GM10266 (cell line): Measurements from ENCODE around the gene B4GALNT2.

Source experiments
- DNase-seq: peaks from one replicate; pipeline ENCODE4 v3.0.0; 2012; ENCODE audit errors: extremely low spot score
- TF ChIP-seq, protein P1 (sequence below): IDR thresholded peaks from 2 replicates; pipeline ENCODE4 v1.5.1; 2012; ENCODE audit warnings: mild to moderate bottlenecking, low read depth; ENCODE audit not compliant: control insufficient read depth, insufficient read depth; ENCODE audit errors: missing control alignments

Gene B4GALNT2

DNA sequence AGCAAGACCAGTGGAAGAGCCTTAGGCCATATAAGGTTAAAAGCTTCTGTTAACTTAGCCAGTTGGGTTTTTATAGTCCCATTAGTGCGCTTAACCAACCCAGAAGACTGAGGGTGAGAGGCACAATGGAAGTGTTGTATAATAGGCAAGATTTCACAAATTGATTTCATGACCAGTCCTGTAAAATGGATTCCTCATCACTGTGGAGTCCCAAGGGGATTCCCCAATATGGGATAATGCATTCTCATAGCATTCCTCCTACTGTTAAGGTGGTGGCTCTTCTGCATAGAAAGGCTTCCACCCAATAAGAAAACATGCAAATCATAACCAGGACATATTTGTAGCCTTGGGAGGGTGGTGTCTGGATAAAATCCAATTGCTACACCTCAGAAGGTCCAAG, 22.1 kb upstream of the B4GALNT2 start:
- TF ChIP-seq, protein P1, sequence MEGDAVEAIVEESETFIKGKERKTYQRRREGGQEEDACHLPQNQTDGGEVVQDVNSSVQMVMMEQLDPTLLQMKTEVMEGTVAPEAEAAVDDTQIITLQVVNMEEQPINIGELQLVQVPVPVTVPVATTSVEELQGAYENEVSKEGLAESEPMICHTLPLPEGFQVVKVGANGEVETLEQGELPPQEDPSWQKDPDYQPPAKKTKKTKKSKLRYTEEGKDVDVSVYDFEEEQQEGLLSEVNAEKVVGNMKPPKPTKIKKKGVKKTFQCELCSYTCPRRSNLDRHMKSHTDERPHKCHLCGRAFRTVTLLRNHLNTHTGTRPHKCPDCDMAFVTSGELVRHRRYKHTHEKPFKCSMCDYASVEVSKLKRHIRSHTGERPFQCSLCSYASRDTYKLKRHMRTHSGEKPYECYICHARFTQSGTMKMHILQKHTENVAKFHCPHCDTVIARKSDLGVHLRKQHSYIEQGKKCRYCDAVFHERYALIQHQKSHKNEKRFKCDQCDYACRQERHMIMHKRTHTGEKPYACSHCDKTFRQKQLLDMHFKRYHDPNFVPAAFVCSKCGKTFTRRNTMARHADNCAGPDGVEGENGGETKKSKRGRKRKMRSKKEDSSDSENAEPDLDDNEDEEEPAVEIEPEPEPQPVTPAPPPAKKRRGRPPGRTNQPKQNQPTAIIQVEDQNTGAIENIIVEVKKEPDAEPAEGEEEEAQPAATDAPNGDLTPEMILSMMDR, result no peak
- no peak for DNase-seq

DNA sequence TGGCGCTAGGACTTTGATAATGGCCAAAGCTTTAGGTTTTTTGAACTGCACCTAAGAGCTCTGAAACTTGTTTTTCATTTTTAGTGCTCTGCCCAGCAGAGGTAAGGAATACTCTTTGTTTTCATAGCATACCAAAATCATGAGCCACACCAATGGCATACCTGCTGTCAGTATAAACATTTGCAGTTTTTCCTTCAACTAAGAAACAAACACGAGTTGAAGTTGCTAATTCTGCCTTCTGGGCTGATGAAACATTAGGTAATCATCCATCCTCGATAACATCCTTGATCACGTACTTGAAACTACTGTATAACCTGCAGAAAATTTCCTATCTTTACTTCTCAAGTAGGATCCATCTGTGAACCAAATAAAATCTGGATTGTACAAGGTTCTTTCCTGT, 20.6 kb upstream of the B4GALNT2 start:
- TF ChIP-seq, protein P1, result no peak
- no peak for DNase-seq

DNA sequence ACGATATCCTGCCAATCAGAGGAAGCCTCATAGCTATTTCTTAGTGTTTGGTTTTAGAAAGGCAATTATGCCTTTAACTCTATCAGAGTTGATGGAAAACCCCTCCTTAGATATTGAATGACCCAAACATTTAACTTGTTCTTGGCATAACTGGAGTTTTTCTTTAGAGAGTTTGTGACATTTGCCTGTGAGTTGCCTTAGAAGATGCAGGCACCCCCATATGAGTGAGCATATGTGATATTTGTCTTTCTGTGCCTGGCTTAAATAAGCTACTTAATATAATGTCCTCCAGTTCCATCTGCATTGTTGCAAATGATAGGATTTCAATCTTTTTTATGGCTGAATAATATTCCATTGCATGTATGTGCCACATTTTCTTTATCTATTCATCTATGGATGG, 19.6 kb upstream of the B4GALNT2 start:
- no peak for DNase-seq
- TF ChIP-seq, protein P1, result no peak

DNA sequence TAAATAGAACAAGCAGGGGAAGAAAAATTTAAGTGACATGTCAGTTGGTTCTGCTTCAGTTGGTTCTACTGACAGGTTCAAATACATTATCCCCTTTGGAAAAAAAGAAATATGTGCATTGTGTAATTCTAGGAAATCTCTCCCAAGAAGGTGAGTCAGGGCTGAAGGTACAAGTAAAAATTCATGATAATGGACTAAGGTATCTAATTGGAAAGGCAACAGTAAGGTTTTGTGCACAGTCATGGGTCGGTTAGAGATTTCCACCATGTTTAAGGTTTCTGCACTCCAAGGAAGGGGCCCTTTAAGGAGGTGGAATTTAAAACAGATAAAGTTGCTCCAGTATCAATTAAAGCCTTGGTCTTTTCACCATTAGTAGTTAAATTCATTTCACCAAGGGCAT, 17.9 kb upstream of the B4GALNT2 start:
- DNase-seq, result no peak
- TF ChIP-seq, protein P1, result no peak

DNA sequence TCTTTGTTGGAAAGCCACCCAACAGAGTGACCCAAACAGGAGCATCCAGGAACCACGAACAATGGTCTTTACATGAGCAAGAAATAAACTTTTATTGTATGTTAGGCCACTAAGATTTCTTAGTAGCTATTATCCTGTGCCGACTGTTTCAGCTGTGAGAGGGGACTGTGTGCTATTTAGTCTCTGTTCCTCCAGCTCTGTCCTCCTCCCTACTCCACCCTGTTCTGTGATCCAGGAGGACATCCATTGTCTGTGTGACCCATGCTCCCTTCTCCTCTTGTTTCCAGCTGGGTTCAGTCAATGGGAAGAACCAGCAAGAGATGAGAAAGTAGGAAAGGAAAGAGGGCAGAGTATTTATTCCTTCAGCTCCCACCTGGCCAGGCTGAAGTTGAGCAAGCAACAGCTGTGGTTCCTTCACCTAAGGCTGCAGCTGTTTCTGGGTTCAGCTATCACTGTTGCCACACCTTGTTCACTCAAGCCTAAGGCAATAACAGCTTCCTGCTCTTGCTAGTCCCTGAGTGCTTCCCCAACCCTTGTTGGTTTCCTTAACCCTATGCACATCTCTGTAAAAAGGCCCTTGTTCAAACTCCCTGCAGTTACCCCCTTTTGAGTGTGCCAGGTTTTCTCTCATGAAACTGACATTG, 14.9 kb upstream of the B4GALNT2 start:
- no peak for DNase-seq
- TF ChIP-seq, protein P1, result no peak

DNA sequence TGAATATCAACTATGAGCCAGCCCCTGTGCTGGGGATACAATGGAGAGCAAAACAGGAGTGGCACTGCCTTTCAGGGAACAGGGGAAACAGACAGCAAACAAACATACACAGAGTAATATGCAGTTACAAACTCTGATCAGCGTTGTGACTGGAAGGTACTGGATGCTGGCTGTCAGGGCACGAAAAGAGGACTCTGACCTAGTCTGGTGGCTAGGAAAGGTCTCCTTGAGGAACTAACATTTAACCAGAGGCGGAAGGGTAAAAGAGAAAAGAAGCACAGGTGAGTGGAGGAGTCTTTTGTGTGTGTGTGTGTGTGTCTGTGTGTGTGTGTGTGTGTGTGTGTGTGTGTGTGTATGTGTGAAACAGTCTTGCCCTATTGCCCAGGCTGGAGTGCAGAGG, 12.4 kb upstream of the B4GALNT2 start:
- TF ChIP-seq, protein P1, result no peak
- DNase-seq, result no peak

DNA sequence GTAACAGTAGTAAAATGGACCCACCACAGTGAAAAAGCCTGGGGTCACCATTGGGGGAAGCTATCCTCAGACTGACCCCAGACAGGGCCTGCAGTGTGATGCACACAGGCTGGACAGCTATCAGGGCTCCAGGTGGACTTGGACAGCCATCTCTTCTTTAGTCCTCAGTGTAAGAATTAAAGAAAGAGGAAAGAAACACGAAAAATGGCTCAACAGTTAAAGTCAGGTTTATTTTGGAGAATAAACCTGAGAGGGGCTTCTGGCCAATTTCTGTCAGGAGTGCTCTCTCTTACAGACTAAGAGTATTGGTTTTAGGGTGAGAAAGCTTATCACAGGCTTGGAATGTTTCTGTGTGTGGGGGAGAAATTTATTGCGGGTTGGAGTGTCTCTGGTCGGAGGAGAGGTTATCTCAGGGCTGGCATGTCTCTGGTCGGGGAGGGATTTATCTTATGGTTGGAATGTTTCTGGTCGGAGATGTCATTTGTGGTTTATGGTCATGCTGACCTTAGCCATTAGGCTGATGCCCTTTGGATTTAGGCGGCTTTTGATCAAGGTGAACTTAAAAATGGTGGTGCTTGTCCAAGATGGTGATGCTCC, 10.8 kb upstream of the B4GALNT2 start:
- TF ChIP-seq, protein P1, result no peak
- DNase-seq, result no peak
